ENCODE results near the gene NCKAP5.

Gene NCKAP5

GRCh38 chr2:133177196-133177595 is 391.1 kb downstream of the NCKAP5 start:
- no peak for DNase-seq

GRCh38 chr2:133175926-133176325 is 392.3 kb downstream of the NCKAP5 start:
- DNase-seq, result no peak

GRCh38 chr2:133173224-133173623 is 395.0 kb downstream of the NCKAP5 start:
- no peak for DNase-seq

- DNase-seq, result no peak
Measured at GRCh38 chr2:133171393-133172004, 396.8 kb downstream of the NCKAP5 start.

- DNase-seq, result no peak
Measured at GRCh38 chr2:133169274-133169912, 398.9 kb downstream of the NCKAP5 start.

GRCh38 chr2:133167990-133168389 is 400.3 kb downstream of the NCKAP5 start:
- no peak for DNase-seq

GRCh38 chr2:133167223-133167622 is 401.0 kb downstream of the NCKAP5 start:
- no peak for DNase-seq

- no peak for DNase-seq
Measured at GRCh38 chr2:133166031-133166430, 402.2 kb downstream of the NCKAP5 start.

- DNase-seq, result no peak
Measured at GRCh38 chr2:133163111-133163510, 405.2 kb downstream of the NCKAP5 start.

GRCh38 chr2:133158442-133158841 is 409.8 kb downstream of the NCKAP5 start:
- DNase-seq, result no peak

GRCh38 chr2:133158024-133158423 is 410.2 kb downstream of the NCKAP5 start:
- no peak for DNase-seq

GRCh38 chr2:133157141-133157540 is 411.1 kb downstream of the NCKAP5 start:
- DNase-seq, result no peak

- DNase-seq, result no peak
Measured at GRCh38 chr2:133152801-133153200, 415.5 kb downstream of the NCKAP5 start.

GRCh38 chr2:133148187-133148586 is 420.1 kb downstream of the NCKAP5 start:
- DNase-seq, result no peak

- no peak for DNase-seq
Measured at GRCh38 chr2:133146893-133147292, 421.4 kb downstream of the NCKAP5 start.

GRCh38 chr2:133143645-133144044 is 424.6 kb downstream of the NCKAP5 start:
- no peak for DNase-seq

GRCh38 chr2:133142087-133142486 is 426.2 kb downstream of the NCKAP5 start:
- DNase-seq, result no peak

- no peak for DNase-seq
Measured at GRCh38 chr2:133140620-133141019, 427.6 kb downstream of the NCKAP5 start.

- DNase-seq, result no peak
Measured at GRCh38 chr2:133139847-133140533, 428.3 kb downstream of the NCKAP5 start.

- no peak for DNase-seq
Measured at GRCh38 chr2:133138693-133139092, 429.6 kb downstream of the NCKAP5 start.

GRCh38 chr2:133135035-133135654 is 433.1 kb downstream of the NCKAP5 start:
- no peak for DNase-seq

GRCh38 chr2:133130548-133131246 is 437.6 kb downstream of the NCKAP5 start:
- DNase-seq, result no peak

- no peak for DNase-seq
Measured at GRCh38 chr2:133124446-133124845, 443.8 kb downstream of the NCKAP5 start.
